Esophagus squamous epithelium (tissue), 5 donors: ENCODE results near the gene NEU3. TPM values are rescaled to one million over a fixed set of nuclear protein-coding genes. Genes with fewer than 3 reads are reported as not detected.

Experiments used
- DNase-seq: peaks from one replicate; lab custom pipeline; 2025; lab: John Stamatoyannopoulos, UW
- H3K27ac ChIP-seq, 4 donors: fragments of 200-600 bp; sonication (generic); one replicate each; pipeline ENCODE4 v1.5.1; 2016 to 2019; ENCODE audit warnings: mild to moderate bottlenecking in 1 of 4
- H3K27me3 ChIP-seq, 4 donors: fragments of 200-600 bp; sonication (generic); 1 replicate in 3 of 4; 2 replicates in 1 of 4; pipeline versions ENCODE4 v1.5.1 to v1.6.0; 2017 to 2021; ENCODE audit warnings: antibody characterized with exemption in 1 of 4
- H3K36me3 ChIP-seq, 3 donors: fragments of 200-600 bp; sonication (generic); one replicate each; pipeline ENCODE4 v1.5.1; 2016 to 2019
- H3K4me1 ChIP-seq, 3 donors: fragments of 200-600 bp; sonication (generic); one replicate each; pipeline ENCODE4 v1.5.1; 2017 to 2019
- H3K4me3 ChIP-seq, 4 donors: fragments of 200-600 bp; sonication (generic); 1 replicate in 3 of 4; 2 replicates in 1 of 4; pipeline ENCODE4 v1.5.1; 2016 to 2019; ENCODE audit warnings: mild to moderate bottlenecking in 2 of 4, moderate library complexity in 1 of 4
- H3K9me3 ChIP-seq, 3 donors: fragments of 200-600 bp; sonication (generic); one replicate each; pipeline ENCODE4 v1.5.1; 2016 to 2019
- POLR2A ChIP-seq, 4 donors: fragments of 450-650 bp; IDR thresholded peaks; one replicate each; pipeline ENCODE4 v1.6.1; 2017; ENCODE audit warnings: antibody characterized with exemption in 4 of 4, mild to moderate bottlenecking in 4 of 4, moderate library complexity in 3 of 4
- WGBS, 2 donors: methylation state at CpG; one replicate each; pipeline ENCODE4 v1.1.5; 2018; 5-methylcytosine and 5-hydroxymethylcytosine counted together
- intact Hi-C: fragments of 100-400 bp; cut with DNase I; formaldehyde crosslinking; loops from one replicate; pipeline ENCODE4 v1.15.0; 2022
- total RNA-seq, 4 donors: library from RNA; depleted of rRNA; stranded (reverse); fragments of >200 nt; gene quantifications; one replicate each; pipeline ENCODE4 v1.1.0, GENCODE V29; 2016
- TF ChIP-seq, protein P1 (sequence below), 6 experiments: fragments of 450-650 bp in 4 of 6; fragments of 200-600 bp in 2 of 6; sonication (generic) in 2 of 6; IDR thresholded peaks; one replicate each; pipeline ENCODE4 v1.5.1; 2016 to 2019; ENCODE audit warnings: antibody characterized with exemption in 6 of 6, mild to moderate bottlenecking in 4 of 6, moderate library complexity in 4 of 6
- donor health status: DM: yes; HTN: yes; CAD: no.

The NEU3 gene
- total RNA-seq, 4 donors from 2014 or later, result 0.99 to 5.5 (median 4.2) TPM

DNA sequence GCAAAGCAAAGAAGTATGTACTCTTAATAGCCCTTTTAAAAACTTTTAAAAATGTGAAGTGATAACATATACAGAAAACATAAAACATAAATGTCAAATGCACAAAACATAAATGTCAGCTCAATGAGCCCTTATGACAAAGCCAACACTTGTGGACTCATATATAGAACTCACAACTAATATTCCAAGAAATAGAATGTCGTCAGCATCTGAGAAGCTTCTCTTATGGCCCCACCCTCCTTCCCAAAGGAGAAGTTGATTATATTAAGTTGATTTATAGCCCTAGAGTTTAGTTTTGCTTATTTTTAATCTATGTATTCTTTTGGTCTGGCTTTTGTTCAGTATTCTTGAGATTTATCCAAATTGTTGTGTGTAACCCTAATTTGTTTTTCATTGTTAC is 13.8 kb downstream of the NEU3 start:
- peaks cover 5 to 24% (median 8%) of the 10 kb centered on the region in 3 donors for H3K36me3 ChIP-seq
- no peaks in the 10 kb centered on the region for H3K27me3 ChIP-seq
- no peak overlapping the region for H3K27ac ChIP-seq
- intact Hi-C loops, result no loop called here
- TF ChIP-seq, protein P1, sequence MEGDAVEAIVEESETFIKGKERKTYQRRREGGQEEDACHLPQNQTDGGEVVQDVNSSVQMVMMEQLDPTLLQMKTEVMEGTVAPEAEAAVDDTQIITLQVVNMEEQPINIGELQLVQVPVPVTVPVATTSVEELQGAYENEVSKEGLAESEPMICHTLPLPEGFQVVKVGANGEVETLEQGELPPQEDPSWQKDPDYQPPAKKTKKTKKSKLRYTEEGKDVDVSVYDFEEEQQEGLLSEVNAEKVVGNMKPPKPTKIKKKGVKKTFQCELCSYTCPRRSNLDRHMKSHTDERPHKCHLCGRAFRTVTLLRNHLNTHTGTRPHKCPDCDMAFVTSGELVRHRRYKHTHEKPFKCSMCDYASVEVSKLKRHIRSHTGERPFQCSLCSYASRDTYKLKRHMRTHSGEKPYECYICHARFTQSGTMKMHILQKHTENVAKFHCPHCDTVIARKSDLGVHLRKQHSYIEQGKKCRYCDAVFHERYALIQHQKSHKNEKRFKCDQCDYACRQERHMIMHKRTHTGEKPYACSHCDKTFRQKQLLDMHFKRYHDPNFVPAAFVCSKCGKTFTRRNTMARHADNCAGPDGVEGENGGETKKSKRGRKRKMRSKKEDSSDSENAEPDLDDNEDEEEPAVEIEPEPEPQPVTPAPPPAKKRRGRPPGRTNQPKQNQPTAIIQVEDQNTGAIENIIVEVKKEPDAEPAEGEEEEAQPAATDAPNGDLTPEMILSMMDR (IDR thresholded peaks at IDR 0.05), result no peak
- TF ChIP-seq POLR2A (IDR thresholded peaks at IDR 0.05), result no peak
- WGBS, 2 donors, result 78 to 91% methylated on average over 1 of the region's 1 CpG
- H3K4me3 ChIP-seq, result no peak overlapping the region
- no peaks in the 10 kb centered on the region for H3K9me3 ChIP-seq
- H3K4me1 ChIP-seq, result no peaks in the 10 kb centered on the region
- no peak for DNase-seq

- WGBS, 2 donors, result 53 to 62% methylated on average over 1 of the region's 1 CpG
- H3K9me3 ChIP-seq, result no peaks in the 10 kb centered on the region
- intact Hi-C loops, result no loop called here
- no peaks in the 10 kb centered on the region for H3K27me3 ChIP-seq
- no peak overlapping the region for H3K4me3 ChIP-seq
- TF ChIP-seq, protein P1 (IDR thresholded peaks at IDR 0.05), result no peak
- TF ChIP-seq POLR2A (IDR thresholded peaks at IDR 0.05), result no peak
- H3K36me3 ChIP-seq, result peaks cover 5 to 35% (median 8%) of the 10 kb centered on the region in 3 donors
- no peak overlapping the region for H3K27ac ChIP-seq
- no peaks in the 10 kb centered on the region for H3K4me1 ChIP-seq
- no peak for DNase-seq
Observed at GRCh38 chr11:75004215-75004614, 15.5 kb downstream of the NEU3 start.

DNA sequence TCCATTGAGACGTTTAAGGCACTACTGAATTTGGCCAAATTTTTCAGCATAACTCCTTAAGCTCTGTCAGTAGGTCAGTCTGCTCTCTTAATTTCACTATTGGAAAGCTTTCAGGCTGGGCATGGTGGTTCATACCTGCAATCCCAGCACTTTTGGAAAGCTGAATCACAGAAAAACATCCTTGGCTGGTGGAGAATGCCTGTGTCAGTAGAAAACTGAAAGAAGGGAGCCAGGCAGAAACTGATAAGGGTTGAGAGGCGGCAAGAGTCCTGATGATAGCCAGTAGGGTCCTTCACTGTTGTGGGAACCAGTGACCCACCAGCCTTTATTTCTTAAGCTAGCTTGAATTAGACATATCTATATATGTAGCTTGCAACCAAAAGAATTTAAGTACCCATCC is 22.6 kb downstream of the NEU3 start:
- Histone ChIP-seq H3K36me3 (peaks cover 0 to 35% (median 0%) of the 10 kb centered on the region in 3 donors), H3K27ac (no peak overlapping the region), H3K27me3 (no peaks in the 10 kb centered on the region), H3K4me1 (no peaks in the 10 kb centered on the region), H3K9me3 (no peaks in the 10 kb centered on the region), H3K4me3 (no peak overlapping the region)
- intact Hi-C loops, result no loop called here
- TF ChIP-seq, protein P1 (IDR thresholded peaks at IDR 0.05), result no peak
- no peak for TF ChIP-seq POLR2A (IDR thresholded peaks at IDR 0.05)
- no peak for DNase-seq
- 85 to 88% methylated on average over 2 of the region's 2 CpGs for WGBS, 2 donors

DNA sequence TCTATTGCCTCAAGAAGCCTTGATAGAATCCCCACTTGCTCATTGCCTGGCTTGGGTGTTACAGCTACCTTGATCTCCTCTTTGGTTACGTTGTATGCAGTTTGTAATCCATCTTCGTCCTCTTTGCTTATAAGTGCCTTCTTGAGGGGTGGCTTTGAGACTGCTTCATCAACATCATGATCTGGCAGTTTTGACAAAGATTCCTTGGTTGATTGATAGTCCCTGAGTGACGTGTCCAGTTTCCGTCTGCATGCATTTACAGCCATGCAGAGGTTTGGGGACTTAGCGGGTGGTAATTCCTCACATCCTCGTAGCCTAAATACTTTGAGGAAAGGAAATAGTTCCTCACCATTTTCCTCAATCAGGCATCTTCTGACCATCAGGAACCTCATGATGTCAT is 23.1 kb downstream of the NEU3 start:
- WGBS, 2 donors, result 88 to 100% methylated on average over 6 of the region's 6 CpGs
- Histone ChIP-seq H3K4me1 (no peaks in the 10 kb centered on the region), H3K4me3 (no peak overlapping the region), H3K9me3 (no peaks in the 10 kb centered on the region), H3K27me3 (no peaks in the 10 kb centered on the region), H3K36me3 (peaks cover 0 to 30% (median 0%) of the 10 kb centered on the region in 3 donors), H3K27ac (no peak overlapping the region)
- intact Hi-C loops, result no loop called here
- TF ChIP-seq, protein P1 (IDR thresholded peaks at IDR 0.05), result no peak
- no peak for TF ChIP-seq POLR2A (IDR thresholded peaks at IDR 0.05)
- no peak for DNase-seq

DNA sequence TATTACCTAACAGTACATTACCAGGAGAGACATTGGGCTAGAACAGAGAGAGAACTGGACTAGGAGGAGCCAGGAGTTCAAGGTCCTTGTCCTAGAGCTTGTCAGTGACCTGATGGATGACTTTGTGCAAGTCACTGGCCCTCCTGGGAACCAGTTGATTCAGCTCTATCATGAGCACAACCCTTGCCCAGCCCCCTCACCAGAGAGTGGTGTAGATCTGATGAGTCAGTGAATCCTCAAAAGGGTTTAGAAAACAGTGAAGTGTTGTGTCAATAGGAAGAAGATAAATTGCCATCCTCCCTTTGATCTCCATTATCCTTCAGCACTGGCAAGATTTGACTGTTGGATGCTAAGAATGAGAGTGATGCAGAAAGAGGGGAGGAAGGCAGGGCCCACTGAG is 24.3 kb downstream of the NEU3 start:
- H3K4me1 ChIP-seq, result no peaks in the 10 kb centered on the region
- H3K4me3 ChIP-seq, result no peak overlapping the region
- no peak overlapping the region for H3K27ac ChIP-seq
- intact Hi-C loops, result no loop called here
- H3K27me3 ChIP-seq, result no peaks in the 10 kb centered on the region
- H3K36me3 ChIP-seq, result peaks cover 0 to 21% (median 0%) of the 10 kb centered on the region in 3 donors
- TF ChIP-seq, protein P1 (IDR thresholded peaks at IDR 0.05), result no peak
- no peak for TF ChIP-seq POLR2A (IDR thresholded peaks at IDR 0.05)
- no peaks in the 10 kb centered on the region for H3K9me3 ChIP-seq
- DNase-seq, result no peak
